ENCODE results near the gene EXOC3L4.
A peak's percentile ranks its signal among the peaks of the same experiment; 100 is the strongest.

The EXOC3L4 gene

GRCh38 chr14:103057028-103057371 lies 37.5 kb upstream of the EXOC3L4 start:
- DNase-seq (ENCODE audit: low read depth in 2 of 2) = peak; percentile 23 to 26
- peak overlapping the region; percentile 91 to 99 for H3K4me3 ChIP-seq (replicated peaks in 1 of 2; ENCODE audit: low read depth in 2 of 2, low read length in 2 of 2)
- no peak for TF ChIP-seq CTCF (IDR thresholded peaks at IDR 0.05; ENCODE audit: low read depth, low read length)

- peak within 1 kb of the TSS; percentile 91 to 99 for H3K4me3 ChIP-seq (replicated peaks in 1 of 2; ENCODE audit: low read depth in 2 of 2, low read length in 2 of 2)
- DNase-seq (ENCODE audit: low read depth in 2 of 2) = peak; percentile 87 to 96
- TF ChIP-seq CTCF (IDR thresholded peaks at IDR 0.05; ENCODE audit: low read depth, low read length) = no peak
Observed at GRCh38 chr14:103057372-103058163, 37.0 kb upstream of the EXOC3L4 start, which contains the start of gene CDC42BPB. CDC42BPB (minus strand) TSS chr14:103057549; CDS start chr14:103057173, 376 bp downstream.

- no peak for TF ChIP-seq CTCF (IDR thresholded peaks at IDR 0.05; ENCODE audit: low read depth, low read length)
- H3K4me3 ChIP-seq (replicated peaks in 1 of 2; ENCODE audit: low read depth in 2 of 2, low read length in 2 of 2) = peak overlapping the region; percentile 64 to 79
- DNase-seq (ENCODE audit: low read depth in 2 of 2) = peak in 1 of 2 donors; percentile 20
Observed at GRCh38 chr14:103058164-103059055, 36.1 kb upstream of the EXOC3L4 start.

- no peak for TF ChIP-seq CTCF (IDR thresholded peaks at IDR 0.05; ENCODE audit: low read depth, low read length)
- DNase-seq (ENCODE audit: low read depth in 2 of 2) = no peak
- no peak overlapping the region for H3K4me3 ChIP-seq (replicated peaks in 1 of 2; ENCODE audit: low read depth in 2 of 2, low read length in 2 of 2)
Observed at GRCh38 chr14:103059556-103059955, 35.0 kb upstream of the EXOC3L4 start.

GRCh38 chr14:103061482-103061976 lies 33.0 kb upstream of the EXOC3L4 start:
- no peak overlapping the region for H3K4me3 ChIP-seq (replicated peaks in 1 of 2; ENCODE audit: low read depth in 2 of 2, low read length in 2 of 2)
- DNase-seq (ENCODE audit: low read depth in 2 of 2) = no peak
- no peak for TF ChIP-seq CTCF (IDR thresholded peaks at IDR 0.05; ENCODE audit: low read depth, low read length)

- DNase-seq (ENCODE audit: low read depth in 2 of 2) = no peak
- TF ChIP-seq CTCF (IDR thresholded peaks at IDR 0.05; ENCODE audit: low read depth, low read length) = no peak
- H3K4me3 ChIP-seq (replicated peaks in 1 of 2; ENCODE audit: low read depth in 2 of 2, low read length in 2 of 2) = no peak overlapping the region
Observed at GRCh38 chr14:103064436-103064835, 30.1 kb upstream of the EXOC3L4 start.
